Hematopoietic multipotent progenitor cell treated with erythropoietin and hydrocortisone succinate and interleukin-3 and kit ligand, for 15 days (in vitro differentiated cells): ENCODE measurements around the gene GH1.

ENCODE experiments used
- DNase-seq: peaks from one replicate; pipeline ENCODE4 v3.0.0-alpha.2; 2015; ENCODE audit warnings: low spot score

The GH1 gene

DNA sequence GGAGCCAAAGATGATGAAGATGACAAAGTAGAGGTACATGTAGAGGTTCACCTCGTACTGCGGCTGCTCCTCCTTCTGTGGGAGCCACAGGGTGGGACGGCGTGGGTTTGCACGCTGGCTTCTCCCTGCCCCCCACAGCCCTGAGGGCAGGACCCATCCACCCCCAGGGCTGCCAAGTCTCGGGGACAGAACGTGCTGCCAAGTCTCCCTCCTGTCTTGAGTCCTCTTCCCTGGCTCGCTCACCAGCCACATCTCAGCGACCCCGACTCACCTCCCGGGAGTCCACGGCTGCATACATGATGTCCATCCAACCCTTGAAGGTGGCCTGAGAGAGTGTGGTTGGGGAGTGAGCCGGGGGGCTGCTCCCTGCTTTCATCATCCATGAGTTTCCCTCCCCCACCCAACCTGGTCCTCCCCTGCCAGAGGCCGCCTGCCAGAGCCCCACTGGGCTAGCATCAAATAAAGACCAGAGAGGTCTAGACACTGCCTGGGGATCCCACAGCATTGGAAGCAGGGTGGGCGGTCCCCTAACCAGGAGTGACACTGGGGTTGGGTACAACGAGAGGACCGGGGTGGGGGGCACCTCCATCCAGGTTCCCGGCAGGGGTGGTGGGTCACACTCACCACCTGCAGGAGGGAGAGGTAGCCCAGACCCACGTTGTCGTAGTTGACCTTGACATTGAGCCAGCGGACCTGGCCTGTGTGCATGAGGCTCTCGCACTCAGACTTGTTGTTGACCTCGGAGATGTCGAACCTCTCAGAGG lies 26.3 kb upstream of the GH1 start:
- no peak for DNase-seq

DNA sequence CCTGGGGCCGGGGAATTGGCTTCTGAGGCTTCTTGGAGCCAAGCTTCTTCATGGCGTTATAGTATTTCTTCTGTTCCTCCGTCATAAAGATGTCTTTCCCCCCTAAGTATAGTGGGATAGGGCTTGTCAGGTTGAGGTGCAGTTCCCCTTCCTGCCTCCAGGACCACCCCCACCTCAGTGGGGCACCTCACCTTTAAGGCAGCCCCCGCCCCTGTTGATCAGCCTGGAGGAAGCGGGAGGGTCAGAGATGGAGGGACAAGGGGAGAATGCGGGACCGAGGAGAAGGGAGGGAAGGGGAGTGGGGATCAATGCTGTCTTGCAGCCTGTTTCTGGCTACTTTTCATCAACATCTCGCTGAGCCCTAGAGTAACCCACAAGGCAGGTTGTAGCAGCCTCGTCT lies 25.1 kb upstream of the GH1 start:
- no peak for DNase-seq

DNA sequence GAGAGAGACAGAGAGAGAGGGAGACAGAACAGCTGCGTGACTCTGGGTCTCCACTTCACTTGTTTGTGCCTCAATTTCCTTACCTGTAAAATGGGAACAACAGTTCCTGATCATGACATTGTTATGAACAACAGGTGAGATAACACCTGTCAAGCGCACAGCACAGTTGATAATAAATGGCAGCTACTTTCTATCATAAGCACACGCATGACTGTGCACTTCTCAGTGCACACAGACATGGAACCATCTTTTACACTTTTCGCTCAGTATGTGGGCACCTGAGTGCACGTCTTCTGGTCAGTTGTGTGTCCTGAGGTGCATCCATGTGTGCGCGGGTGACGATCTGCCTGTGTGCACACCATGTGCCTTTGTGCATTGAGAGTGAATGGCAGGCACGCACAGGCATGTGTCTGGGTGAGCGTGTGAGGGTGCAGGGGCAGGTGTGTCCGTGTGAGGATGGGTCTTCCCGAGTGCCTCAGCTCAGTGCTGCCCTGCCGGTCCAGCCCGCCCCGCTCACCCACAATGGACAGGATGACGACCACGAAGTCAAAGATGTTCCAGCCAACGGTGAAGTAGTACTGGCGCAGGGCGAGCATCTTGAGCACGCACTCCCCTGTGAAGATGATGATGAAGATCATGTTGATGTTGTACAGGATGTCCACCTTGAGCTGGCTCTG lies 23.8 kb upstream of the GH1 start:
- no peak for DNase-seq

GRCh38 chr17:63941751-63942150 lies 23.1 kb upstream of the GH1 start:
- no peak for DNase-seq

DNA sequence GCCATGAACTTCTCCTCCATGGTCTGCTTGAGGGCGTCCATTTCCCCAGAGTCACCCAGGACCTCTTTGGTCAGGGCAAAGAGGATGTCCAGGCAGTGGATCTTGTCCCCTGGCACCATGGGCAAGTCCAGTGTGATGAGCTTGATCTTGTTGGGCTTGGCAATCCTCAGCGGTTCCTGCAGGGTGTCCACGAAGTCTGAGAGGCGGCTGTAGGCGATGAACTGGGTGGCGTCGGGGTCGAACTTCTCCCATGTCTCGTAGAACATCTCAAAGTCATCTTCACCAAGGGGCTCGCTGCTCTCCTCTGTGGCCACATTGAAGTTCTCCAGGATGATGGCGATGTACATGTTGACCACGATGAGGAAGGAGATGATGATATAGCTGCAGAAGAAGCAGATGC lies 22.5 kb upstream of the GH1 start:
- no peak for DNase-seq

- no peak for DNase-seq
These were observed 21.9 kb upstream of the GH1 start for GRCh38 chr17:63940584-63940983.

DNA sequence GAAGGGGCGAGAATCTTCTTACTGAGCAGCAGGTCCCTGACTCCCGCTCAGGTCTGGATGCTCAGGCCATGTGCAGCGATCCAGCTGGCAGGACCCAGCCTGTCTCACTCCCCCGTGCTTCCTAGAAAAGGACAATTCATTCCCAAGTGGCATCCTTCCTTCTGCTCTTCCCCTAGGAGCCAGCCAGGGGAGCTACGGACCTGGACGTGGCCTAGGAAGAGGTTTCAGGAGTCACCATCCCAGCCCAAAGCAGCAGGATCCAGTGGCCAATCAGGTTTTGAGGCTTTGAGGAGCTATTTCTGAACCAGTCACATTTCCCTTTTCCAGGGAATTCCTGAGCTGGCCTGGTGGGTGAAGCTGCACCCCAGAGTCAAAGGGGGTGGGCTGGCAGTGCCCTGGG lies 21.2 kb upstream of the GH1 start:
- DNase-seq, result no peak

- DNase-seq, result no peak
These were observed 20.8 kb upstream of the GH1 start for GRCh38 chr17:63939401-63939800.

DNA sequence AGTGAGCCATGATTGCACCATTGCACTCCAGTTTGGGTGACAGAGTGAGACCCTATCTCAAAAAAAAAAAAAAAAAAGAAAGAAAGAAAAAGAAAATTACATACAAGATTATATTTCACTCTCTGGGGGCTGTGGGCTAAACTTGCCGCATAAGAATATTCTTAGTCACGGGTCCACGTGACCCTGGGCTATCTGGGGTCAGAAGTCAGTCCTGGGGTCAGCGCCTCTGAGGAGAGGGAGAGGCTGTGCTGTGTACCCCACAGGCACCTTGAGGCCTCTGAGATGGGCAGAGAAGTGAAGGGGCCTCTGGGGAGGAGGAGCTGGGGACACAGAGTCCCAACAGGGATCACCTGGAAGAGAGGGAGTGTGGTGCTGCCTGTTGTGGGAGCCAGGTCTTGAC lies 19.3 kb upstream of the GH1 start:
- DNase-seq, result no peak

DNA sequence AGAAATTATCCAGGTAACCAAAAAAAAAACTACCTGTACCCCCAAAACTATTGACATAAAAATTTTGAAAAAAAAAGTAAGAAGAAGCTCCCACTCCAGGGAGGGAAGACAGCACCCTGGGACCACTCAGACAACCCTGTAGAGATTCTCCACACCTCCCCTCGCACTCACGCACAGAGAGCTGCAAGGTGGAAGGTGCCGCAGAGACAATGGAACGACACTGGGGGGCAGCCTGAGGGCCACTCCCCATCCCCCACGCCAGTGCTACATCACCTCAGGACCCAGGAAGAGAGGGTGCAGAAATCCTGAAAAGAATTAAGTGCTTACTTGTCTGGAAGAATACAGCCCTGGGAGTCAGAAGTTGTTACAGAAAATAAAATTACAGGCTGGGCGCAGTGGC lies 18.7 kb upstream of the GH1 start:
- no peak for DNase-seq

- no peak for DNase-seq
These were observed 15.8 kb upstream of the GH1 start for GRCh38 chr17:63934183-63935112.

- DNase-seq, result no peak
These were observed 15.0 kb upstream of the GH1 start for GRCh38 chr17:63933598-63933997.

DNA sequence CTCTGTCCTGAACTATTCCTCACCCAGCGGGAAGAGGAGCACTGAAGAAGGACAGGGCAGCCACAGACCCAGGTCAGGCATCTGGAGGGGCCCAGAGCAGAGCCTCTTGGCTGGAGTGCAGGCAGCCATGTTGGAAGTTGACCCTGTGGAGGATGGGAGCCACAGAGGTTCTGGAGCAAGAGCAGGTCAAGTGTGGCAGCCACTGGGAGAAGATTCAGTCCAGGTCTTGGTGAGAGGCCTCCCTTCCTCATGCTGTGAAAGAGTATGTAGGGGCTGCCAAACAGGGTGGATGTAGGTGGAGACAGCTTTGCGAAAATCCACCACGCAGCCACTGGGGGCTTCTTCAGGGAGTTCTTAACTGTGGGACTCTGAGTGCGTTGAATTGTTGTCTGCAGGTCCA lies 14.1 kb upstream of the GH1 start:
- DNase-seq, result no peak

DNA sequence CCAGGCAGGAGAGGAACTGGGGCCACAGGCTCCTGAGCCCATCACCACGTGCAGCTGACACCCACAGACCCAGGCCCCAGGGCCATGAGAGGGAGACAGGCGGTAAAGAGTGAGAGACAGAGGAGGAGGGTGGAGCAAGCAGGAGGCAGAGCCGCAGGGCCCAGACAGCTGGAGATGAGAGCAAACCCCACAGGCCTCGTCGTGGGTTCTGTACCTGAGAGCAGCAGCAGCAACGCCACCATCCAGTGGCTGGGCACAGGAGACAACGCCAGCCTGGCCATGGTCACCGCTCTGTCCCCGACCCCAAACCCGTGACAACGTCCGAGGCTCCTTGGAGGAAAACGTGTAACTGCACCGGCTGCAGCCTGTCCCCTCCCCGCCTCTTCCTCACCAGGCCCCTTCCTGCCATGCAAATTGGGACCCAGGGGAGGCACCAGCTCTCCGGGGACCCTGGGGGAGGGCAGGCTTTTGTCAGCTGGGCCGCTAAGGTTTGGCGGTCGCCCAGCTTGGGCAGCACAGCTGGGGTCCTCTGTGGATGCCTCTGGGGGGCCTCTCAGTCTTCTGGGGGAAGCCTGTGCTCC lies 13.4 kb upstream of the GH1 start, which contains the start of gene CD79B:
Gene CD79B, minus strand, starts transcription at position 351 of the 581 bp plus-strand sequence. Its CDS starts 70 bp downstream, at position 281.
- DNase-seq, result no peak

GRCh38 chr17:63930951-63931575 lies 12.4 kb upstream of the GH1 start:
- DNase-seq, result no peak

DNA sequence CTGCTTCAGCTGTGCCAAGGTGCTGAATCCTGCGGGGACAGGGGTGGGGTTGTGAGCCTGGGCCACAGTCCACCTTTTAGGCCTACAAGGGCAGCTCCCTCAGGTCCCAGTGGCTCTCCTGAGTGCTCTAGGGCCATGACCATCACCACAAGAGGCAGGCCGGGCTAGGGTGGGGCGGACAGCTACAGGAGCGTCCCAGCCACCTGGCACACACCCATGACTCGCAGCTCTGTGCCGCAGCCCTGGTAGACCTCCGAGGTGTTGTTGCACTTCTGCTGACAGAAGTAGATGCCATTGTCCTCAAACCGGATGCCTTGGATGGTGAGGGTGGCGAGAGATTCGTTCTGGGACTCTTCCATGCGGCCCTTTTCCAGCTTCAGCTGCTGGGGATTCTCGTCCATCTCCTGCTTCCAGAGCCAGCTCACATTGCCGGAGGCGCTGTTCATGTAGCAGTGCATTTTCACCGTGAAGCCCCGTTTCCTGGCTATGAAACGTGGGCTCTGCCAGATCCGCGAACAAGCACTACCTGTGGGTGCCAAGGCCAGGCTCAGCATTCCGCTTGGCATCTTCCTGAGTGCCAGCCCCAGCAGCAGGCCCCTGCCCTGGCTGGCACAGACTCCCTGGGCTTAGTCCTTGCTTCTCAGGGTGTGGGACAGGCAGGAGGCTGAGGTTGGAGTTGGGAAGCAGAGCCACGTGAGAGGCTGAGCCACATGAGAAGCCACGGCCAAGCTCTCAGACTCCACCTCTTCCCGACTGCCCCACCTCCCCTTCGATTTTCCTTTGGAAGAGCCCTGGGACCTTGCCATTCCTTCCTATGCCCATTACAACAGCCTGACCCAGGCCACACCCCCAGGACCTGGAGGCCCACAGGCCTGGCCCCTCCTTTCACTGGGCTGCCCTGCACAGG lies 11.5 kb upstream of the GH1 start:
- DNase-seq, result no peak

- DNase-seq, result no peak
These were observed 10.5 kb upstream of the GH1 start for GRCh38 chr17:63928966-63929695.

DNA sequence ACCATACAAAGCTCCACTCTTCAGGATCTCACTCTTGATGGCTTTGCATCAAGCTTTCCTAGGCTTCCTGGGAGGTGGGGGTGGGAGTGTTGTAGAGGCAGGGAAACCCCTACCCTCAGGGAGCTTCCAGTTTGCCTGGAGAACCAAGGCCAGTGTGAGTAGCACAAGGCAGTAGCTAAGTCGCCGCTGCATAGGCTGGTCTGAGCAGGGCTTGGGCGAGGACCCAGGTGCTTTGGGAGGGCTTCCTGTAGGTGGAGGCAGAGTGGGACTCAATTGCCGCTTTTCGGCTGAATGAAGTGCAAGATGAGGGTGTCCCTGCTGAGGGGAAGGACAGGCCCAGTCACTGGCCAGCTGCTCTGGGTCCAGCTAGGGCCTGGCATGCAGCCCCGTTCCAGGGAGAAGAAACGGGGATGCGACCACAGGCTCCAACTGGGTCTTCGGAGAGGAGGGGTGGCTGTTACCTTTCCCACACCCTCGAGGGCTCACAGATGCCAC lies 9.6 kb upstream of the GH1 start:
- DNase-seq, result no peak

DNA sequence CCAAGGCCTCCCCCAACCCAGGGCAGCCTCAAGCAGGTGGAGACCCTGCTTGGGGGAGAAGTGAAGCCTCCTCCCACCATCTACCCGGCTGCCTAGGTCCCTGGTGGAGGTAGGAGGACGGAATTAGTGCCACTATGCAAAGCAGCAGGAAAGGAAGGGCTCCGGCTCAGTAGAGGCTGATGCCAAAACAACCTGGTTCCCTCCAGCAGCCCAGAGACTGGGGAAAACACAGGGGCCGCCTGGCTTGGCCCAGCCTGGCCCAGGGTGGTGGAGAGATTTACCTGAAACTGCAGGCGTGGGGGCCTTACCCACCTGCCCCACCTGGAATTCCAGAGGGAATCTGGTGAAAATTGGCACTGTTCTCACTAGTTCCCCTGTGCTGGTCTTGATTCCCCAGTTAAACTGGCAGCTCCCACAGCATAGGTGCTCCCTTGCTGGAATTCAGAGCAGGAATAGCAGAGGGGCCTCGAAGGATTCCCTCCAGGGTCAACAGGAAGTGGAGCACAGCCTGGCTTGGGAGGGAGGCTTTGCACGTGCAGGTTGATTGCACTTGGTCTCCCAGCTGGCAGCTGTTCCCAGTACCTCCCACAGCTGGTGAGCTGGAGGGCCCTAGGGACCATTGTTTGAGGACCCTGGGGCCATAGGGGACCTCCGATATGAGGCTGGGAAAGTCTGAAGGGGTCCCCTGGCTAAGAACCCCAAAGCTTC lies 9.0 kb upstream of the GH1 start:
- no peak for DNase-seq
